ENCODE data around the gene EXOC3L2.

Gene EXOC3L2

DNA sequence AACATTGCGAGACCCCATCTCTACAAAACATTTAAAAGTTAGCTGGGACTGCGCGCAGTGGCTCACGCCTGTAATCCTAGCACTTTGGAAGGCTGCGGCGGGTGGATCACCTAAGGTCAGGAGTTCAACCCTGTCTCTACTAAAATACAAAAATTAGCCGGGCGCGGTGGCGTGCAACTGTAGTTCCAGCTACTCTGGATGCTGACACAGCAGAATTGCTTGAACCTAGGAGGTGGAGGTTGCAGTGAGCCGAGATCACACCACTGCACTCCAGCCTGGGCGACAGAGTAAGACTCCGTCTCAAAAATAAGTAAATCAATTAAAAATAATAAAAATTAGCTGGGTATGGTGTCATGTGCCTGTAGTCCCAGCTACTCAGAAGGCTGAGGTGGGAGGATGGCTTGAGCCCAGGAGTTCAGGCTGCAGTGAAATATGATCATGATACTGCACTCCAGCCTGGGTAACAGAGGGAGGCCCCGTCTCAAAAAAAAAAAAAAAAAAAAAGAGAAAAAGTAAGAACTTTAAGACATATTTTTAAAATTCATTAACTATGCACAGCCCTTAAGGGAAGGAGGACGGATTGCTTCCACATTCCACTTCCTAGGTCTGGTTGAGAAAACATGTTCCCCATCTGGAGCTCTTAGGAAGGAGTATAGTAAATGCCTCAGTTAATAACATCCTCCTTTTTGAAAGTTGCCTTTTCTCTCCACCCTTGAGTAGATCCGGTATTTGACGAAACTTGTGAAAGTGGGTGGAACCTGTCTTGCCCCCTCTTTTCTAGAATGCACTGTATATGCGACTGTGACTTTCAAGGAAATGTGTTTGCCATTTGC is 26.1 kb downstream of the EXOC3L2 start:
- no peak for DNase-seq (ENCODE audit: low read depth)

DNA sequence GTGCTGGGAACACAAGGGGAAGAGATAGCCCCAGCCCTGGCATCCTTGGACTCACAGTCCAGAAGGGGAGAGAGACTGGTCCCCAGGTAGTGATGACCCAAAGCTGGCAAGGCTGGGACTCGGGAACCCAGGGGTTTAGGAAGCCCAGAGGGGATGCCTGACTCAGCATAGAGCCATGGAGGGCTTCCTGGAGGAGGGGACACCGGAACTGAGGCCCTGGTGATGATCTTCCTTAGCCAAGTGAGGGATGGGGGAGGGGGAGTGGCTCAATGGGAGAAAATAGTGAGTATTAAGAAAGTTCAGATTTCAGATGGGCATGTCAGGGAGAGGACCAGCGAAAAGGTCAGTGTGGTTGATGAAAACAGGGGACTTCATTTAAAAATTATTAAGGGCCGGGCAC is 26.8 kb downstream of the EXOC3L2 start:
- DNase-seq (ENCODE audit: low read depth), result no peak

DNA sequence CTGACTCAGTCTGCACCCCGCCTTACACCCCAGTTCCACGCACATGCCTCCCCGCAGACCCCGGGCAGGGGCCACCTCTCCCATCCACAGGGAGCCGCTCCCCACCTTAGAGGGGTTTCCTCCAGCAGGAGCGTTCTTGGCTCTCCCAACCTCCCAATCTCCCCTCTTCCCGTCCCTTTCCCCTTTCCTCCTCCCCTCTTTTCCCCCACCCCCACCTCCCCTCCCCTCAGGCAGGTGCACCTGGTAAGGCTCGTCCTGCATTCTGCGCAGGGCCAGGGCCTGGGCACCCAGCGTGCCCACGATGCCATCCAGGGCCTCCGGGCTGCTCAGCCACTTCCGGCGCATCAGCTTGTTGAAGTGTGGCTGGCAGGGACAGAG is 27.3 kb downstream of the EXOC3L2 start:
- no peak for DNase-seq (ENCODE audit: low read depth)

GRCh38 chr19:45217193-45217956 is 27.8 kb downstream of the EXOC3L2 start:
- DNase-seq (ENCODE audit: low read depth), result no peak

- DNase-seq (ENCODE audit: low read depth), result no peak
These were observed 28.5 kb downstream of the EXOC3L2 start for GRCh38 chr19:45216667-45217066.

DNA sequence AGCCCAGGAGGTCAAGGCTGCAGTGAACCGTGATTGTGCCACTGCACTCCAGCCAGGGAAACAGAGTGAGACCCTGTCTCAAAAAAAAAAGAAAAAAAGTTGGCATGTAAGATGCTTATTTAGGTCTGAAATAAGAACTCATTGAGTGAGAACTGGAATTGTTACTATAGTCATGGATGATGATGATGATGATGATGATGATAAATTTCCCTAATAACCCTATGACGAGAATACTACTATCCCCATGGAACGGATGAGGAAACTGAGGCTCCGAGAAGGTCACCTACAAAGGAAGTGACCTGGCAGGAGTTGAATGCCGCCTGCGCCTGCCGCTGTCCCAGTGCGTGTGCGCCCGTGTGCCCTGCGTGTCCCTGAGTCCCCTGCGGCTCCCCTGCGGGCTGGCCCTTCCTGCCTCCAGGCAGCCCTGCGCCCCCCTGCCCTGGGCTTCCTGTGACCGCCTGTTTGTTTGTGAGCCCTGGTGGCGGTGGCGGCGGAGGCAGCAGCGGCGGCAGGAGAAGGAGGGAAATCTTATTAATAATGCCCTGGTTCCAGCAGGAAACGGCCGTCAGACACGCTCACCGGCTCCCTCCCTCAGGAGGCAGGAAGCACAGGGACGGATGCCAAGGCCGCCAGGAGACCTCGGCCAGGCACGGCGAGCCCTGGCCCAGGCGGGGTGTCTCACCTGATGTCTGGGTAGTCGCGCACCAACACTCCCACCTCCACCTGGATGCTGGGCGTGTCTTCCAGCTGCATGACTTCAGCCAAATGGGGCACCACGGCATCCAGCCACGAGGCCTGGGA is 29.6 kb downstream of the EXOC3L2 start:
- DNase-seq (ENCODE audit: low read depth), result no peak

DNA sequence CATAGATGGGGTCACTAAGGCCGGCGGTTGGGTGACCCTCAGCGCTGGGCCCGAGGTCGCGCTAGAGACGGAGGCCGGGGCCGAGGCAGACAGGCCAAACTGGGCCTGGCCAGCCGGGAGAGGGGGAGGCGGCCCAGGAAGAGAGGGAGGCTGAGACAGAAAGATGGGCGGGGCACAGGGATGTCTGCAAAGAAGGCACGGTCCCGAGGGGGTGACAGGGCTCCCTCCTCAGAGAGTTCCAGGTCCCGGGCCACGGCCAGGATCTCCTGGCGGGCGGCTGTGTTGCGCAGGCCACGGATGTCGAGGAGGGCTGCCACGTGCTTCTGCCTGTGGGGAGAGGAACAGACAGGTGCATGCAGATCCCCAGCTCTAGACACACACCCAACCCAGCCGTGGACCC is 32.2 kb downstream of the EXOC3L2 start:
- no peak for DNase-seq (ENCODE audit: low read depth)

DNA sequence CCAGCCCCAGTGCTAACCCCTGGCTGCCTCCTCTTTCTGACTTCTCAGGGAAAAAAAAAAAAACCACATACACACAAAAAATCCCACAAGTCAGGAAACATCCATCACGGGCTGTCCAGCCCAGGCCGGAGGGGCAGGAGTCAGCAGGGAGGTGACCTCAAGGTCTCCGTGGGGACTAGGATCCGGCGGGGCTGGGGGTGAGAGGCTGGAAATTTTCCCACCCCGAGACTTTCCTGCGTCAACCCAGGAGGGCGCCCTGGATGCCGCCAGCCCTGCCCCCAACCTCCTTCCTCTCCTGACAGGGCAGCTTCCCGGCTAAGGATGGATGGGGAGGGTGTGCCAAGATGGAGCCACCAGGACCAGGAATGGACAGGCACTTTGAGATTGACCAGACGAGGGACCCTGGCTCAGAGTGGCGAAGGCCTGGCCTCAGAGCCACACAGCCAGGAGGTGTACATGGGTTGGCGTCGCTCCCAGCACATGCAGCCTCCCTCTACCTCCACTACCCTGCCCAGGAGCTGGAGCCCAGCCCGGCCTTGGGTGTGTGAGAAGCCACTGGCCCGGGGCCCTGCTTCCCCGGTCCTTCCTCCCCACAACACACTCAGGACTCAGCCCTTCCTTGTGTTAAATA is 33.3 kb downstream of the EXOC3L2 start:
- DNase-seq (ENCODE audit: low read depth), result no peak

DNA sequence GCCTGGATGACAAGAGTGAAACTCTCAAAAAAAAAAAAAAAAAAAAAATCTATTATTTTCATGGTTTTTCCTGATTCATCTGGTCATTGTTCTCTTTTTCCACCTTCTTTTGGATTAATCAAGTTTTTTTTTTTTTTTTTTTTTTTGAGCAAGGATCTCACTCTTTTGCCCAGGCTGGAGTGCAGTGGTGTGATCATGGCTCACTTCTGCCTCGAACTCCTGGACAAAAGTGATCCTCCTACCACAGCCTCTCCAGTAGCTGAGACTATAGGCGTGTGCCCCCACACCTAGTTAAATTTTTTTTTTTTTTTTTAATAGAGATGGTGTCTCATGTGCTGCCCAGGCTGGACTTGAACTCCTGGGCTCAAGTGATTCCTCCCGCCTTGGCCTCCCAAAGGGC is 38.9 kb downstream of the EXOC3L2 start:
- DNase-seq (ENCODE audit: low read depth), result no peak

DNA sequence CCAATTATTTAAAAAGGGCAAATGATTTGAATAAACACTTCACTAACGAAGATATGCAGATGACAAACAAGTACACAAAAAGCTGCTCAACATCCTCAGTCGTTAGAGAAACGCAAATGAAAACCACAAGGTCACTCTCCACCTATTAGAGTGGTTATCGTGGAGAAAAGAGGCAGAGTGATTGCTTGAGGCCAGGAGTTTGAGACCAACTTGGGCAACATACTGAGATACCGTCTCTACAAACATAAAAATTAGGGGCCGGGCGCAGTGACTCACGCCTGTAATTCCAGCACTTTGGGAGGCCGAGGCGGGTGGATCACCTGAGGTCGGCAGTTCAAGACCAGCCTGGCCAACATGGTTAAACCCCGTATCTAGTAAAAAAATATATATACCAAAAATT is 39.4 kb downstream of the EXOC3L2 start:
- no peak for DNase-seq (ENCODE audit: low read depth)

- no peak for DNase-seq (ENCODE audit: low read depth)
These were observed 42.6 kb downstream of the EXOC3L2 start for GRCh38 chr19:45202637-45203036.

- DNase-seq (ENCODE audit: low read depth), result no peak
These were observed 44.6 kb downstream of the EXOC3L2 start for GRCh38 chr19:45200568-45200967.

- no peak for DNase-seq (ENCODE audit: low read depth)
These were observed 49.4 kb downstream of the EXOC3L2 start for GRCh38 chr19:45195764-45196163.

DNA sequence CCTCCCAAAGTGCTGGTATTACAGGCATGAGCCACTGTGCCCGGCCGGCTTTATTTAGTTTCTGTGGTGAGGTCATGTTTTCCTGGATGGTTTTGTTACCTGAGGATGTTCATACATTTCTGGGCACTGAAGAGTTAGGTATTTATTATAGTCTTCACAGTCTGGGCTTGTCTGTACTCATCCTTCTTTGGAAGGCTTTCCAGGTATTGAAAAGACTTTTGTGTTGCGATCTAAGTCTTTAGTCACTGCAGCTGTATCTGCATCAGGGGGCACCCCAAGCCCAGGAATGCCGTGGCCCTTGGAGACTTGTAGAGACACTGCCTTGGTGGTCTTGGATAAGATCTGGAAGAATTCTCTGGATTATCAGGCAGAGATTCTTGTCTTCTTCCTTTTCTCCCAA is 53.8 kb downstream of the EXOC3L2 start:
- DNase-seq (ENCODE audit: low read depth), result no peak

- DNase-seq (ENCODE audit: low read depth), result no peak
These were observed 55.2 kb downstream of the EXOC3L2 start for GRCh38 chr19:45189971-45190370.

DNA sequence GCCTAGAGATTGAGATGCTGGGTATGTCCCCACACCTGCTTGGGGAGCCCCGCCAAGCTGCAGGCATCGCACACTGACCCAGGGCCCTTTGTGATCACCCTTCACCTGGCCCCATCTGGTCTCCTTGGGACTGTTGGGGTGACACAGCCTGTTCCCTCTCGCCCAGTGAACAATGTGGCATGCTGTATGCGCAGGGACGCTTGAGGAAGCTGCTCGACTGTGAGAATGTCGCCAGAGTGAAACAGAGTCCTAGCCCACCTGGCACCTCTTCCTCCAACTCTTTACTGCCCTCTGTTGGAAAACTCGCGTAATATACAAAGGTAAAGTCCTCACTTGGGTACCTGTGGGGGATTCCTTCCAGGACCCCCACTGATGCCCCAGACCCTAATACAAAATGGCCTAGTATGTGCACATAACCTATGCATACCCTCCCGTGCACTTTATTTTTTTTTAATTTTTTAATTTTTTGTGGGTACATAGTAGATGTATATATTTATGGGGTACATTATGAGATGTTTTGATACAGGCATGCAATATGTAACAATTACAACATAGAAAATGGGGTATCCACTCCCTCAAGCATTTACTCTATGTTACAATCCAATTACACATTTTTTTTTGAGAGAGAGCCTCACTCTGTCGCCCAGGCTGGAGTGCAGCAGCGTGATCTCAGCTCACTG is 57.6 kb downstream of the EXOC3L2 start:
- no peak for DNase-seq (ENCODE audit: low read depth)

DNA sequence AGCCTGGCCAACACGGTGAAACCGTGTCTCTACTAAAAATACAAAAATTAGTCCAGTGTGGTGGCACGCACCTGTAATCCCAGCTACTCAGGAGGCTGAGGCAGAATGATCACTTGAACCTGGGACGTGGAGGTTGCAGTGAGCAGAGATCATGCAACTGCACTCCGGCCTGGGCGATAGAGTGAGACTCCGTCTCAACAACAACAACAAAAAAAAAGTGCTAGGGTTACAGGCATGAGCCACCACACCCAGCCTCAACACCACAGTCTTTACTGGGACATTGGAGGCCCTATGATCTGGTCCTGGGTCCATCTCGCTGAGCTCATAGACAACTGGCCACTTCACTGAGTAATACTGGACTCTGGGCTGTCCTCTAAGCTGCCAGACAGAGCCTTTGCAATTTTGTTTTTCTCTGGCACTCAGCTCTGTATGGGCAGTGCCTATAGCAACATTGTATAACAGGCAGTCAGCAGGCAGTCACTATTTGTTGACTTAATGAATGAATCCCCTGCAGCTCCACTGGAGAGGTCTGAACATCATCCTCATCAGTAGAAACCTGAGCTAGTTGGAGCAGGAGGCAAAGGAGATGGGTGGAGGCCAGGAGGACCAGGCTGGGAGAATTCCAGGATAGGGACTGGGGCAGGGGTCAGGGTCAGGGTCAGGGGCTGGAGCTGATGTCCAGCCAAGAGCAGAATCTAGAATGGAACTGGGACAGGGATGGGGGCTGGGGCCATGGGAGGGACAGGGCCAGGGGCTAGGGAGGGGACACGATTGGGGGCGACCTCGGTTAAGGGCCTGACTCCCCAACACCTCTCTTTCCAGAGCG is 58.5 kb downstream of the EXOC3L2 start:
- no peak for DNase-seq (ENCODE audit: low read depth)

GRCh38 chr19:45184115-45184514 is 61.1 kb downstream of the EXOC3L2 start:
- DNase-seq (ENCODE audit: low read depth), result no peak

- DNase-seq (ENCODE audit: low read depth), result no peak
These were observed 62.4 kb downstream of the EXOC3L2 start for GRCh38 chr19:45182758-45183157.

DNA sequence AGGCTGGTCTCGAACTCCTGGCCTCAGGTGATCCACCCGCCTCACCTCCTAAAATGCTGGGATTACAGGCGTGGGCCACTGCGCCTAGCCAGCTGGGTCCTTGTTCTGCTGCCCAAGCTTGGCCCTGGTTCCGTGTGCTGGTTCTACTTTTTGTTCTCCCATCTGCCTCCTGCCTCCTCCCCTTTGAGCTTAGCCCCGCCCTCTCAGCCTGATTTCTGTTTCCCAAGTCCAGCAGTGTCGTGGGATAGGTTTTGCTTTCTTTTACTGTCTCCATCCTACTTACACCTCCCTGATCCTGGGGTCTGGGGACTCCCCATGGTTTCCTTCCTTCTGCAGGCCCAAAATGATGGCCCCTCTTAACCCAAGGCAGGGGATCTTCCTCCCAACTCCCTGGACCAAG is 64.3 kb downstream of the EXOC3L2 start:
- DNase-seq (ENCODE audit: low read depth), result no peak

DNA sequence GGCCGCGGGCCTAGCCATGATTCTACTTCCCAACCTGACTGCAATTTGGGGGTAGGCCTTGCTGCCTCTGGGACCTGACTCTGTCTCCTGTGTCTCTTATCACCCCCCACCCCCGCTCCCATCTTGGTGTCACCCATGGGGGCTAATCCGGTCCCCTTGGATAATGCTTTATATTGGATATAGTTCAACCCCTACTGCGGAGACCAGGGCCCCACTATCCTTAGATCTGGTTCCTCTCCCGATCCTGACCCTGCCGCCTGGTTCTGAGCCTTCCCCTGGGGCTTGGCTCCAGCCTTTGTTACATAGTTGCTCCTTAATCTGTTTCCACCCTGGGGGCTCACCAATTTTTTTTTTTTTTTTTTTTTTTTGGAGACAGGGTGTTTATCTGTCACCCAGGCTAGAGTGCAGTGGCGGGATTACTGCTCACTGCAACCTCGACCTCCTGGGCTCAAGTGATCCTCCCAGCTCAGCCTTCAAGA is 65.3 kb downstream of the EXOC3L2 start:
- DNase-seq (ENCODE audit: low read depth), result no peak

All from T-helper 22 cell (primary cell).